Osteoblast (primary cell): ENCODE results near the gene ENPEP. TPM values are rescaled to one million over a fixed set of nuclear protein-coding genes. Genes with fewer than 3 reads are reported as not detected.

ENCODE experiments used
- DNase-seq: peaks from one replicate; pipeline ENCODE4 v3.0.0; 2011; ENCODE audit warnings: low spot score, mixed read lengths; ENCODE audit not compliant: insufficient read length; ENCODE audit errors: missing footprints
- H2AFZ ChIP-seq: 2 replicates; pipeline ENCODE4 v1.6.0; 2011; ENCODE audit warnings: mild to moderate bottlenecking, low read length
- H3K27ac ChIP-seq: 2 replicates; pipeline ENCODE4 v1.5.1; 2011; ENCODE audit warnings: mild to moderate bottlenecking, low read depth, low read length, moderate library complexity
- H3K27me3 ChIP-seq: 2 replicates; pipeline ENCODE4 v1.6.0; 2012; ENCODE audit warnings: mild to moderate bottlenecking, control low read depth, inconsistent platforms, low read length, moderate library complexity; ENCODE audit not compliant: insufficient read depth
- H3K36me3 ChIP-seq: 2 replicates; pipeline ENCODE4 v1.5.1; 2011; ENCODE audit warnings: mild to moderate bottlenecking, low read length, control low read depth, moderate library complexity; ENCODE audit not compliant: insufficient read depth
- H3K4me1 ChIP-seq: 2 replicates; pipeline ENCODE4 v1.5.1; 2011; ENCODE audit warnings: mild to moderate bottlenecking, low read length, control low read depth, moderate library complexity; ENCODE audit not compliant: insufficient read depth
- H3K4me2 ChIP-seq: 2 replicates; pipeline ENCODE4 v1.6.0; 2011; ENCODE audit warnings: mild to moderate bottlenecking, low read length; ENCODE audit not compliant: insufficient read depth
- H3K4me3 ChIP-seq: fragments of 200-600 bp; sonication (generic); 3 replicates; pipeline ENCODE4 v1.5.1; 2012; ENCODE audit warnings: mild to moderate bottlenecking, low read length, inconsistent platforms; ENCODE audit not compliant: insufficient read depth
- H3K79me2 ChIP-seq: 2 replicates; pipeline ENCODE4 v1.6.0; 2012; ENCODE audit warnings: mild to moderate bottlenecking, low read length, control low read depth, inconsistent platforms; ENCODE audit not compliant: insufficient read depth
- H3K9me3 ChIP-seq: 2 replicates; pipeline ENCODE4 v1.5.1; 2011; ENCODE audit warnings: low read depth, low read length, control low read depth
- H4K20me1 ChIP-seq: 2 replicates; pipeline ENCODE4 v1.6.0; 2012; ENCODE audit warnings: mild to moderate bottlenecking, low read length, control low read depth; ENCODE audit not compliant: insufficient read depth
- CTCF ChIP-seq: IDR thresholded peaks from 2 replicates; pipeline ENCODE4 v1.5.1; 2011; ENCODE audit warnings: mild to moderate bottlenecking, low read depth, low read length, moderate library complexity; ENCODE audit errors: extremely low read depth
- total RNA-seq: library from RNA; depleted of rRNA; stranded (reverse); fragments of >200 nt; gene quantifications from 2 replicates; pipeline ENCODE4 v1.2.3, GENCODE V29; 2012

The ENPEP gene
- total RNA-seq, 1 donor, result 1.1 TPM

- no peak for DNase-seq
- TF ChIP-seq CTCF, result no peak
- H4K20me1 ChIP-seq, result no peaks in the 10 kb centered on the region
- no peaks in the 10 kb centered on the region for H3K79me2 ChIP-seq
- H3K27me3 ChIP-seq, result no peaks in the 10 kb centered on the region
- no peak overlapping the region for H3K27ac ChIP-seq
- H3K36me3 ChIP-seq, result no peaks in the 10 kb centered on the region
- no peaks in the 10 kb centered on the region for H3K4me1 ChIP-seq
- H2AFZ ChIP-seq, result no peak overlapping the region
- no peak overlapping the region for H3K4me3 ChIP-seq
- no peak overlapping the region for H3K4me2 ChIP-seq
- H3K9me3 ChIP-seq, result no peaks in the 10 kb centered on the region
Observed at GRCh38 chr4:110442788-110443187, 33.2 kb upstream of the ENPEP start.

GRCh38 chr4:110449947-110450346 lies 26.0 kb upstream of the ENPEP start:
- H4K20me1 ChIP-seq, result no peaks in the 10 kb centered on the region
- H3K4me1 ChIP-seq, result no peaks in the 10 kb centered on the region
- no peaks in the 10 kb centered on the region for H3K9me3 ChIP-seq
- H3K27ac ChIP-seq, result no peak overlapping the region
- no peak overlapping the region for H2AFZ ChIP-seq
- no peaks in the 10 kb centered on the region for H3K79me2 ChIP-seq
- no peak for TF ChIP-seq CTCF
- no peak overlapping the region for H3K4me3 ChIP-seq
- H3K4me2 ChIP-seq, result no peak overlapping the region
- H3K36me3 ChIP-seq, result no peaks in the 10 kb centered on the region
- H3K27me3 ChIP-seq, result no peaks in the 10 kb centered on the region
- no peak for DNase-seq

GRCh38 chr4:110452546-110452945 lies 23.4 kb upstream of the ENPEP start:
- H3K79me2 ChIP-seq, result no peaks in the 10 kb centered on the region
- DNase-seq, result no peak
- no peaks in the 10 kb centered on the region for H3K36me3 ChIP-seq
- no peak overlapping the region for H3K4me3 ChIP-seq
- H4K20me1 ChIP-seq, result no peaks in the 10 kb centered on the region
- no peaks in the 10 kb centered on the region for H3K4me1 ChIP-seq
- no peak overlapping the region for H2AFZ ChIP-seq
- H3K27me3 ChIP-seq, result no peaks in the 10 kb centered on the region
- no peak for TF ChIP-seq CTCF
- H3K9me3 ChIP-seq, result no peaks in the 10 kb centered on the region
- no peak overlapping the region for H3K27ac ChIP-seq
- H3K4me2 ChIP-seq, result no peak overlapping the region

GRCh38 chr4:110454441-110454840 lies 21.5 kb upstream of the ENPEP start:
- no peak overlapping the region for H2AFZ ChIP-seq
- H3K4me2 ChIP-seq, result no peak overlapping the region

More at GRCh38 chr4:110454441-110454840, 21.5 kb upstream of the ENPEP start:
- DNase-seq, result no peak
- H4K20me1 ChIP-seq, result no peaks in the 10 kb centered on the region
- H3K36me3 ChIP-seq, result no peaks in the 10 kb centered on the region
- no peaks in the 10 kb centered on the region for H3K9me3 ChIP-seq
- no peak overlapping the region for H3K27ac ChIP-seq
- H3K4me1 ChIP-seq, result no peaks in the 10 kb centered on the region
- no peaks in the 10 kb centered on the region for H3K79me2 ChIP-seq
- no peak overlapping the region for H3K4me3 ChIP-seq
- no peaks in the 10 kb centered on the region for H3K27me3 ChIP-seq
- no peak for TF ChIP-seq CTCF
